GM21367 (cell line): ENCODE results near the gene TANK.

Source experiments
- ATAC-seq: cut with Tn5 transposase; IDR thresholded peaks from one replicate; pipeline ENCODE4 v1.9.1; 2021; ENCODE audit not compliant: unreplicated experiment

The TANK gene

GRCh38 chr2:161223139-161223732 lies 63.0 kb downstream of the TANK start:
- no peak for ATAC-seq

- no peak for ATAC-seq
Observed at GRCh38 chr2:161228511-161229240, 68.4 kb downstream of the TANK start.

GRCh38 chr2:161230959-161231358 lies 70.7 kb downstream of the TANK start:
- ATAC-seq = no peak

GRCh38 chr2:161232571-161232970 lies 72.3 kb downstream of the TANK start:
- no peak for ATAC-seq

GRCh38 chr2:161233858-161234431 lies 73.7 kb downstream of the TANK start:
- peak; percentile 35 for ATAC-seq

GRCh38 chr2:161234627-161235026 lies 74.4 kb downstream of the TANK start:
- no peak for ATAC-seq

DNA sequence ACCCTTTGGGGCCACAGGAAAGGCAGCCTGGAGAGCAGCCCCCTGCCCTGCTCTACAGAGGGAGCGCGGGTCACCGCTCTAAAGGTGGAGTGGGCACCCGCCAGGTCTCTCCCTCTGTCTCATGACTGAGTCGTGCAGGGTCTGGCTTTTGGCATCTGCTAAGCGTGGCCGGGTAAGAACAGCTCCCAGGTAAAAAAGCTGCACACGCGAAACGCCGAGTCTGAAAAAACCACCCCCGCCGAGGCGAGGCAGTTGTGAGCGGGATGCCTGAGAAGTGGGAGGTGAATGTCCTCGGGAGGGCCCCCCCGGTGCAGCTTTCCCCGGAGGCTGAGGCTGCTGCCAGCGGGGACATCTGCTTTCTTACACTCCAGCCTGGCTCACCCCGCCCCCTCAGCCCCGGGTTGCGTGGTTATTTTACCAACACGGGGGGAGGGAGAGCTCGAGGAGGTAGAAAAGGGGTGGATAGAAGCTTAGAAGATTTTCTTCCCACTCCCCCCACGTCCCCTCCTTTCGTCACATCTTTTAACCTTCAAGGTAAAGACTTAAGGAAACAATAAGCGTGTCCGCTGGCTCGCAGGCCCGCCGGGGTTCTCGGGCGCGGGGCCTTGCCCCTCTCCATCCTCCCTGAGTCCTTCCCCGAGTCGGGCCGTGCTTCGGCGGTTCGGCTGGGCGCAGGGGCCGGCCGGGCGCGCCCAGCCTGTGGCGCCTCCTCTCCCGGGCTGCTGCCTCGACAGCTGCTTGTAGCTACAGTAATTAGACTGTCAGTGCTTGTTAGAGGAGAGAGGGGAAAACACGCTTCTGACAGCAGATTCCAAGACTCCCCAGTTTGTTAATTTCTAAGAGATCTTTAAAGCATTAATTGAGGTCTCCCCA lies 77.4 kb downstream of the TANK start:
- peak; percentile 41 for ATAC-seq

- no peak for ATAC-seq
Observed at GRCh38 chr2:161238265-161238559, 78.0 kb downstream of the TANK start.

- ATAC-seq = peak; percentile 37
Observed at GRCh38 chr2:161238560-161239325, 78.5 kb downstream of the TANK start.

GRCh38 chr2:161239326-161240109 lies 79.3 kb downstream of the TANK start:
- ATAC-seq = no peak

- no peak for ATAC-seq
Observed at GRCh38 chr2:161241894-161242293, 81.7 kb downstream of the TANK start.

GRCh38 chr2:161243312-161243711 lies 83.1 kb downstream of the TANK start:
- ATAC-seq = no peak

- no peak for ATAC-seq
Observed at GRCh38 chr2:161243905-161244304, 83.7 kb downstream of the TANK start.

DNA sequence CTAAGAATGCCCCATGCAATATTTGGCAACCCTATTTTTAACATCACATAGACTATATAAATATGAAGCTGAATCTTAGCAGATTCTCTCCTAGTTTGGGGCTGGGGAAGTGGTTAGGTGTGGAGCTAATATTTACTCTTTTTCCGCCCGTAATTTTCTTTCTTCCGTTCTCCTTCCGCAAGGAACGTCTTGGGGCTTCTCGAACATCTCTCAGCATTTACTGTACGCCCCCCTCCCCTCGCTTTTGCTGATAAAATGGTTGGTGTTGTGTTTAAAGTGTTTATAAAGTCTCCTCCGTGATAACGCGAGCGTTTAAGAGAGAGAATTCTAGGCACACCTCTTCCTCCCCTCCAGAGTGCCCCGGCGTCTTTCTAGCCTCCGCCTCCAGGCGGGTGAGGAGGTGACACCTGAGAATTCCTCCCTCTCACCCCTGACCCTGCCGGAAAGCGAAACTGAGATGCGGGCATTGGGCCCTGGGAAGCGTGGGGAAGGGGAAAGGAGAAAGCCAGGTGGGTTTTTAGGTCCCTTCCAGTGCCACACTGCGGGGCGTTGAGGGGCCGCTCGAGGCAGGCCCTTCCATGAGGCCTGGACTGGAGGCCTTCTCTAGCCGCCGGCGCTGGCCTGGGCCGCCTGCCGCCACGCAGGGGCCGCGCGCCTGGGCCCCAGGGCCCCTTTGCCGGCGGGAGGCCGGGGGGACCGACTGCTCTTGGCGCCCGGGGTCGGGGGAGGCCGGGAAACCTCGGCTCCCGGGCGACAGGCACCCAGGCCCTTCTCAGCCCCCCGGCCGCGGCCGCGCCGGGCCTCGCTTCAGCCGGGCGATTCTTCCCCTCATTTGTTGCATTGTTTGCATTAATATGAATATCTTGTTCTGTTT lies 84.4 kb downstream of the TANK start:
- peak; percentile 87 for ATAC-seq

GRCh38 chr2:161245261-161245553 lies 85.0 kb downstream of the TANK start:
- no peak for ATAC-seq

GRCh38 chr2:161245671-161246070 lies 85.4 kb downstream of the TANK start:
- no peak for ATAC-seq

DNA sequence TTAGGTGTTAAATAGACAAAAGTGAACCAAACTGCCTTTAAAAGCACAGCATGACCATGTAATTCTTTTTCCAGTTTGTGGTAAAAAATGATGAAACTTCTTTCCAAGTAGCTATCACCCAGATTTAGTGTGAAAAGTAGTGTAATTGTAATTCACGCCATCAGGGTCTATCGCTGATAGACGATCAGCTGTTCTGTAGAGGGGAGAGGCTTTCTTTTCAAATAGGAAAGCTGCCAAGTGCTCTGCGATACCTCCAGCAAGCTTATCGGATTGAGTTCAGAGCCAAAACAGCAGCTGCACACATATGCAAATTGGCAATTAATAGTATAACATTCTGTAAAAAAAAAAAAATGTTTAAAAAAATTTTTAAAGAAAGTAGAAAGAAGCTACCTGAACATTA lies 86.1 kb downstream of the TANK start:
- no peak for ATAC-seq

GRCh38 chr2:161250864-161251436 lies 90.7 kb downstream of the TANK start:
- ATAC-seq = peak; percentile 64
